GM12878 (cell line): Measurements from ENCODE around the gene SORL1. TPM values are rescaled to one million over a fixed set of nuclear protein-coding genes. Genes with fewer than 3 reads are reported as not detected.

Experiments used
- ATAC-seq: fragments of 200-7000 bp; cut with Tn5 transposase; 3 replicates; pipeline ENCODE4 v1.9.1; 2020; ENCODE audit warnings: mild to moderate bottlenecking, moderate library complexity
- BruUV-seq: library from RNA; stranded (reverse); fragments of 400-500 nt; replicated peaks from 2 replicates; lab custom pipeline; 2021; lab: Mats Ljungman, UMichigan
- CTCF ChIA-PET: fragments of 300-600 bp; sonication (Branson Sonifier 250); formaldehyde crosslinking; extraction: SDS; loops from one replicate; lab custom pipeline; 2021; ENCODE audit warnings: inconsistent platforms; lab: Yijun Ruan, JAX
- POLR2A ChIA-PET: fragments of 350-600 bp; formaldehyde crosslinking; extraction: SDS; loops from one replicate; lab custom pipeline; 2021; ENCODE audit warnings: inconsistent platforms; lab: Charles Lee
- RAD21 ChIA-PET: fragments of 300-600 bp; sonication (Branson Sonifier 250); formaldehyde crosslinking; loops from one replicate; lab custom pipeline; 2023; ENCODE audit warnings: antibody characterized with exemption; ENCODE audit not compliant: unreplicated experiment; lab: Charles Lee
- SMC1A ChIA-PET: fragments of 300-600 bp; sonication (Branson Sonifier 250); formaldehyde crosslinking; loops from one replicate; lab custom pipeline; 2023; ENCODE audit not compliant: unreplicated experiment, uncharacterized antibody; lab: Charles Lee
- DNase-seq: peaks from one replicate; pipeline ENCODE4 v3.0.0-alpha.2; 2011; ENCODE audit warnings: low read depth, low spot score
- FAIRE-seq: peaks from 3 replicates; lab custom pipeline; 2011; peaks lifted over from hg19 to GRCh38; lab: Jason Lieb, UNC
- H2AFZ ChIP-seq: 2 replicates; pipeline ENCODE4 v1.6.0; 2011; ENCODE audit warnings: low read depth, low read length, control low read depth; ENCODE audit not compliant: control insufficient read depth
- H3K27ac ChIP-seq: 2 replicates; pipeline ENCODE4 v1.5.1; 2011; ENCODE audit warnings: control low read depth; ENCODE audit not compliant: control insufficient read depth, insufficient read depth
- H3K27me3 ChIP-seq, 2 experiments: replicated peaks in 1 of 2; 2 replicates each; pipeline versions ENCODE4 v1.6.0 to v1.6.1; 2011; ENCODE audit warnings: low read length in 1 of 2; ENCODE audit not compliant: control insufficient read depth in 2 of 2, insufficient read depth in 2 of 2
- H3K36me3 ChIP-seq, 2 experiments: 2 replicates each; pipeline ENCODE4 v1.5.1; 2011; ENCODE audit warnings: low read length in 1 of 2; ENCODE audit not compliant: control insufficient read depth in 2 of 2, insufficient read depth in 2 of 2
- H3K4me1 ChIP-seq: 2 replicates; pipeline ENCODE4 v1.6.1; 2011; ENCODE audit warnings: mild to moderate bottlenecking, low read length, moderate library complexity, mixed read lengths; ENCODE audit not compliant: control insufficient read depth, insufficient read depth
- H3K4me2 ChIP-seq: 2 replicates; pipeline ENCODE4 v1.6.0; 2011; ENCODE audit warnings: control low read depth; ENCODE audit not compliant: control insufficient read depth, insufficient read depth
- H3K4me3 ChIP-seq: fragments of 200-600 bp; sonication (generic); 2 replicates; pipeline ENCODE4 v1.5.1; 2016
- H3K79me2 ChIP-seq: 2 replicates; pipeline ENCODE4 v1.6.0; 2011; ENCODE audit warnings: low read length; ENCODE audit not compliant: control insufficient read depth, insufficient read depth
- H3K9ac ChIP-seq: 2 replicates; pipeline ENCODE4 v1.8.0; 2011; ENCODE audit warnings: low read length, control low read depth, mixed read lengths; ENCODE audit not compliant: control insufficient read depth, insufficient read depth
- H3K9me3 ChIP-seq: replicated peaks from 3 replicates; pipeline ENCODE4 v1.5.1; 2011; ENCODE audit warnings: mild to moderate bottlenecking, low read length; ENCODE audit not compliant: control insufficient read depth, insufficient read depth
- H4K20me1 ChIP-seq: 2 replicates; pipeline ENCODE4 v1.6.0; 2011; ENCODE audit not compliant: control insufficient read depth, insufficient read depth
- BMI1 ChIP-seq: fragments of 450-650 bp; IDR thresholded peaks from 2 replicates; pipeline ENCODE4 v1.6.1; 2016; ENCODE audit warnings: mild to moderate bottlenecking, moderate library complexity, borderline replicate concordance
- GATAD2B ChIP-seq: fragments of 450-650 bp; conservative IDR thresholded peaks from 2 replicates; pipeline ENCODE4 v1.6.1; 2017; ENCODE audit warnings: low read depth, mild to moderate bottlenecking, moderate library complexity
- HDAC2 ChIP-seq: fragments of 200-600 bp; sonication (generic); IDR thresholded peaks from 2 replicates; pipeline ENCODE4 v1.6.1; 2017
- HSF1 ChIP-seq: fragments of 150-350 bp; IDR thresholded peaks from 2 replicates; pipeline ENCODE4 v1.6.1; 2014; ENCODE audit warnings: mild to moderate bottlenecking, low read depth, low read length
- IKZF2 ChIP-seq, 2 experiments: fragments of 450-650 bp; IDR thresholded peaks; 2 replicates each; pipeline ENCODE4 v1.6.1; 2017; ENCODE audit warnings: mild to moderate bottlenecking in 2 of 2, moderate library complexity in 2 of 2
- IRF5 ChIP-seq: fragments of 450-650 bp; IDR thresholded peaks from 2 replicates; pipeline ENCODE4 v1.6.1; 2017; ENCODE audit warnings: borderline replicate concordance
- KDM1A ChIP-seq: fragments of 200-600 bp; sonication (generic); IDR thresholded peaks from 2 replicates; pipeline ENCODE4 v1.6.1; 2016; ENCODE audit warnings: borderline replicate concordance
- MTA3 ChIP-seq: IDR thresholded peaks from 2 replicates; pipeline ENCODE4 v1.6.1; 2012; ENCODE audit warnings: low read length, inconsistent platforms, borderline replicate concordance
- PAX5 ChIP-seq: IDR thresholded peaks from 2 replicates; pipeline ENCODE4 v1.6.1; 2011; ENCODE audit warnings: low read depth, low read length, borderline replicate concordance
- RELB ChIP-seq: fragments of 450-650 bp; IDR thresholded peaks from 2 replicates; pipeline ENCODE4 v1.6.1; 2017; ENCODE audit warnings: low read depth, mild to moderate bottlenecking, moderate library complexity
- TBL1XR1 ChIP-seq: IDR thresholded peaks from 2 replicates; pipeline ENCODE4 v1.6.1; 2012; ENCODE audit warnings: low read depth, low read length, improper control_type of control experiment
- USF1 ChIP-seq: IDR thresholded peaks from 2 replicates; pipeline ENCODE4 v1.6.1; 2011; ENCODE audit warnings: borderline replicate concordance, low read depth, mild to moderate bottlenecking, moderate library complexity, mixed read lengths, low read length; ENCODE audit not compliant: insufficient read depth; ENCODE audit errors: extremely low read length
- ZBTB4 ChIP-seq: fragments of 450-650 bp; formaldehyde crosslinking; IDR thresholded peaks from 2 replicates; pipeline ENCODE4 v1.4.0; 2022; ENCODE audit warnings: mild to moderate bottlenecking, moderate library complexity
- ZNF622 ChIP-seq: fragments of 450-650 bp; IDR thresholded peaks from 2 replicates; pipeline ENCODE4 v1.6.1; 2017; ENCODE audit warnings: mild to moderate bottlenecking, inconsistent platforms
- WGBS: methylation state at CpG from one replicate; pipeline ENCODE4 v1.1.6; 2016; ENCODE audit warnings: low lambda C conversion rate; ENCODE audit not compliant: insufficient replicate concordance, insufficient coverage; ENCODE audit errors: missing lambda C conversion rate; 5-methylcytosine and 5-hydroxymethylcytosine counted together
- in situ Hi-C: fragments of 300-500 bp; cut with MboI; formaldehyde crosslinking; loops from 9 replicates; pipeline ENCODE4 v1.14.3; 2018; ENCODE audit warnings: mixed read lengths
- intact Hi-C: fragments of 100-400 bp; cut with micrococcal nuclease; formaldehyde crosslinking; loops from one replicate; pipeline ENCODE4 v1.14.2; 2022; ENCODE audit not compliant: unreplicated experiment
- polyA plus RNA-seq, 11 experiments: library from polyadenylated mRNA; depleted of rRNA in 4 of 11; unstranded in 6 of 11; stranded (reverse) in 5 of 11; fragments of >200 nt; fragmentation: Nextera tagmentation in 4 of 11; fragmentation: Illumina TruSeq in 1 of 11; extraction: Ambion mirVana in 4 of 11; extraction: Trizol in 1 of 11; gene quantifications; 1 replicate in 1 of 11; 2 replicates in 10 of 11; pipeline versions ENCODE4 v1.2.1 to v1.2.3, GENCODE V29; 2011 to 2016; ENCODE audit warnings: inconsistent platforms in 2 of 11, missing spikeins in 2 of 11, low read depth in 1 of 11
- total RNA-seq, 4 experiments: library from RNA; depleted of rRNA in 3 of 4; stranded (reverse); fragments of >200 nt in 3 of 4; fragmentation: Illumina TruSeq in 1 of 4; extraction: Trizol in 1 of 4; gene quantifications; 2 replicates each; pipeline versions ENCODE4 v1.2.1 to v1.2.3, GENCODE V29; 2013 to 2021

The SORL1 gene
- total and polyA plus RNA-seq, 10 of the 15 experiments (the other 5 are each of a cell fraction or from before 2014, with no cell fraction given) = 20.2 to 107 (median 59.9) TPM

GRCh38 chr11:121550247-121551030, 98.3 kb downstream of the SORL1 start:
- H3K4me2 ChIP-seq = no peak overlapping the region; the same call in 1 of the 2 replicates
- peaks cover 14% of the 10 kb centered on the region for H3K4me1 ChIP-seq
- no peak for FAIRE-seq
- peaks cover 5% of the 10 kb centered on the region for H3K79me2 ChIP-seq
- DNase-seq = no peak
- ChIA-PET RAD21 (interaction anchor here (1.0 to 1.1 kb wide), 2 partner anchors 25 to 82 kb away, joined by 3 to 4 read pairs; no protein-coding TSS in a partner anchor), POLR2A (interaction anchor here (1.1 kb wide), 1 partner anchor 9 kb away, joined by 3 read pairs; no protein-coding TSS in a partner anchor), CTCF (no interaction called here), SMC1A (interaction anchor here (0.8 to 1.6 kb wide), 8 partner anchors 10 to 104 kb away, joined by 3 to 4 read pairs (median 4); no protein-coding TSS in a partner anchor)
- no peak overlapping the region for H3K4me3 ChIP-seq
- no peak overlapping the region for H3K9ac ChIP-seq
- no peaks in the 10 kb centered on the region for H3K9me3 ChIP-seq
- 49% methylated on average over 10 of the region's 10 CpGs for WGBS
- in situ Hi-C loops (no loop called here), intact Hi-C loops (no loop called here)
- H3K27me3 ChIP-seq = no peaks in the 10 kb centered on the region
- H3K36me3 ChIP-seq = peaks cover 26 to 67% of the 10 kb centered on the region in 2 experiments
- H3K27ac ChIP-seq = peak overlapping the region; percentile 46
- no peaks in the 10 kb centered on the region for H4K20me1 ChIP-seq
- no peak overlapping the region for H2AFZ ChIP-seq
- ATAC-seq = peak; percentile 62
- BruUV-seq = no TSS peak
- TF ChIP-seq HSF1 (no peak), GATAD2B (no peak), IKZF2 (IDR thresholded peaks at IDR 0.05) (no peak), PAX5 (no peak), RELB (no peak), USF1 (no peak), BMI1 (no peak), TBL1XR1 (no peak), MTA3 (no peak), IRF5 (no peak), HDAC2 (no peak), ZNF622 (no peak), ZBTB4 (no peak), KDM1A (no peak)
